HG03280 (cell line): Measurements from ENCODE around the gene ASPSCR1.

Source experiments
- ATAC-seq: cut with Tn5 transposase; IDR thresholded peaks from one replicate; pipeline ENCODE4 v1.9.1; 2021; ENCODE audit warnings: mild to moderate bottlenecking, moderate library complexity; ENCODE audit not compliant: unreplicated experiment

The ASPSCR1 gene

GRCh38 chr17:81960130-81960958, 17.1 kb upstream of the ASPSCR1 start:
- ATAC-seq = no peak

DNA sequence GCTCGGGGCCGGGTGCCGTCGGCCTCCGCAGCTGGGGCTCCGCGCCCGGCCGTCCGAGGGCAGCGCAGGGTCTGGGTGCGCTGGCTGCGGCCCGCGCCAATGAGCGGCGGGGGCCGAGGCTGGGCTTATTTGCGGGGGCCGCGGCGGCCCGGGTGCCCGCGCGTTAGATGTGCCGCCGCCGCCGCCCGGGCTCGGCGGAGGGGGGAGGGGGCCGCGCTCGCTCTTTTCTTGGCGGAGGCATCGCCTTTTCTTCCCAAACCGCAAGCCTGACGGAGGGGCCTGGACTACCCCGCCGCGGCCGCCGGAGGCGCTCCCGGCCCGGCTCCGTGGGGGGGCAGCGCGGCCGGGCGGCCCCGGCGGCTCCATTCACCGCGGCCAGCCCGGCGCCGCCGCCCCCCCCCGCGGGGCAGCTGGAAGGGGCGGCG, 16.3 kb upstream of the ASPSCR1 start, which contains the start of gene NOTUM:
NOTUM (minus strand) TSS at position 101 of the 425 bp plus-strand sequence. CDS start 278 bp downstream, outside the sequence.
- no peak for ATAC-seq

GRCh38 chr17:81961521-81962498, 15.6 kb upstream of the ASPSCR1 start:
- ATAC-seq = no peak

GRCh38 chr17:81962499-81963441, 14.7 kb upstream of the ASPSCR1 start:
- no peak for ATAC-seq

DNA sequence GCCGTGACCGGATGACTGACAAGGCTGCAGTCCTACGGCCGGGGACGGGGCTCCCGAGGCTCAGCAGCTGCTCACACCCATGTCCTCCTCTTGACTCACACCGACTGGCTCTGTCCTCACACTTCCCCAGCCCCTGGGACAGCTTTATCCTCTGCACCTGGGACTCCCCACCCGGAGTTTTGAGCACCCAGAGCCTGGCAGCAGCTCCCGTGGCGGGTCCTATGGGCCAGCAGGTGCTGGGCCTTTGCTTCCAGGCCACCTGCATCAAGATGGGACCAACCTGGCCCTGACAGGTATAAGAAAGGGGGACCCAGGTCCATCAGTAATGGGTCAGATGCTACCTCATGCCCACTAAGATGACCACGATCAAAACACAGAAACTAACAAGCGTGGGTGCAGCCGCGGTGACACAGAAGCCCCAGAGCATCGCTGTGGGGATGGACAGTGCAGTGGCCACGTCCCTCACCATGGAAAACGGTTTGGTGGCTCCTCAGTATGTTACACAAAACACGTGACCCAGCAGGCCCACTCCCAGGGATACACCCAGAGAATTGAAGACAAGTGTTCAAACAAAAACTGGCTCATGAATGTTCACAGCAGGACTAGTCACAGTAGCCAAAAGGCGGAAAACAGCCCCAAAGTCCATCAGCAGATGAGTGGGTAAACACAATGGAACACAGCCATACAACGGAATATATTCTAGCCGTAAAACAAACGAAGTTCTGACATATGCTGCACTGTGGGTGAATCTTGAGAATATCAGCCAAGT, 13.2 kb upstream of the ASPSCR1 start:
- no peak for ATAC-seq

DNA sequence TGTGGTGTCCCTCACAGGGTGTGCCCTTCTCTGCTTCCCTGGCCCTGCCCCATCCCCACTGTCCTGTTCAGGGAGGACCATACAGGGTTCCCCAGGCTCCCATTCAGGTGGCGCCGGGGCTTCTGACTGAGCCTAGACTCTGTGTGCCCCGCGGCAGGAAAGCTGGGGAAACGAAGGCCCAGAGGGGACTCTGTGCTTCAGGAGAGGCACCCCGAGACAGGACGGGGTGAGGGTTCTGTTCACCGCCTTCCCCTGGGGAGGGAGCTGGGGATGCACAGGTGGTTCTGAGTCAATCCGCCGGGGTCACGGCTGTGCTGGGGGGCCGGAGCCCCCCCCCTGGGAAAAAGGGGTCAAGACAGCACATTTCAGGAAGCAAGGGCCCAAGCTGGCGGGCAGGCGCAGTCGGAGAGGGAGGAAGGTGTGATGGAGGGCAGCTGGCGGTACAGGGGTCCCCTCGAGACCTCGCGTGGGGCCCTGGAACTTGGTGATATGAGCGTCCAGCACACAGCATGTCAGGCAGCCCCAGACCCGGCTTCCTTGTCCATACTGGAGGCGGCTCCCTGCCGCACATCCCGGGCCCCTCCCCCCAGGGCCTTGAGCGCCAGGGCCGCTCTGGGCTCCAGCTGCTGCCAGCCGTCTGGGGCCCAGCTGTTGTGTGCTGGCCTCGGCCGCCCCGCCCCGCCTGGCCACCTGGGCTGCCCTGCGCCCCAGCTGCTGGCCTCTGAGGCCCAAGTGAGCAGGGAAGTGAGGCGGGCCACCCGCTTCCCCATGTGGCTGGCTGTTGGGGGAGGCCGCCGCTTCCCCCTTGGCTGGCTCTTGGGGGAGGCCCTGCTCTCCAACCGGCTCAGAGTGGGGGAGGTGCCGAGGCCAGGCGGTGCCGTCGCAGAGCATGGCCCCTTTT, 10.8 kb upstream of the ASPSCR1 start:
- no peak for ATAC-seq

GRCh38 chr17:81967244-81967532, 10.2 kb upstream of the ASPSCR1 start:
- no peak for ATAC-seq

DNA sequence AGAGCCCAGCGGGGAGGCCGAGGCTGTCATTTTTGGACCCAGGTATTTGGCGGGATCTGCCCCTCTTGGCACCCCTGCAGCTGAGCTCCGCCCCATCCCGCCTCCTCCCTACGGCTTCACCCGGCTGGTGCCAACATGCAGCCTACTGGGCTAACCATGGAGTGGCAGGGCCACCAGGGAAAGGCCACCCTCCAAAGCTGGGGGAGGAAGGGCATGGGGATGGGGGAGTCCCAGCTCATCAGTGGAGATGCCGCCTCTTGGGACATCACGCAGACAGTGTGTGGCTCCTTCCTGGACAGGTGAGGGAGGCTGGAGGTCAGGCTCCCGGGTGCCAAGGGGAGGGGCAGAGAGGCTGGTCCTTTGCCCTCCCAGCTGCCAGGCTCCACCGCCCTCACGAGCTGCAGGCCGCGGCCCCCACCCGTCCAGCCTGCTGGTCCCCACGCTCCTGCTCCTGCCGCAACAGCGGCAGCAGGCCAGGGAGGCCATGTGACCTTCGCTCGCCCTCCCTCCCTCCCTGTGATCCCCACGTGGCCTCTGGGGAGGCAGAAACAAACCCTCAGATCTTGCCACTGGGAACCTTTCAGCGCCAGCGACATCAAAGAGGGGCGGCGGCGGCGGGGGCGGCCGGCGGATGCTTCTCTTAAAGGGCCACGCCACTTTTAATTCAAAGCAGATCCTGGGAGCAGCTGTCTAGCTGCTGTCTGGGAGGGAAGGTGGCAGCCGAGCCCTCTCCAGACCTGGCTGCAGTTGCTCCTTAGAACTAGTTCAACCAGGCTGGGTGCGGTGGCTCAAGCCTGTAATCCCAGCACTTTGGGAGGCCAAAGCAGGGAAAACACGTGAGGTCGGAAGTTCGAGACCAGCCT, 9.7 kb upstream of the ASPSCR1 start:
- peak; percentile 43 for ATAC-seq

DNA sequence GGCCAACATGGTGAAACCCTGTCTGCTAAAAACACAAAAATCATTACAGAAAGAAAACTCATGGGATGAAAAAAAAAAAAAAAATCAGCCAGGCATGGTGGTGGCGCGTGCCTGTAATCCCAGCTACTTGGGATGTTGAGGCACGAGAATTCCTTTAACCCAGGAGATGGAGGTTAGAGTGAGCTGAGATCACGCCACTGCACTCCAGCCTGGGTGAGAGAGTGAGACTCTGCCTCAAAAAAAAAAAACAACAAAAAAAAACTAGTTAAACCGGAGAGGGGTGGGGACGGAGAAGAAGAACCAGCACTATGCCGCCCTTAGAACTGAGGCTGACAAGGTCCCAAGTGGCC, 9.1 kb upstream of the ASPSCR1 start:
- ATAC-seq = no peak

- ATAC-seq = no peak
Observed at GRCh38 chr17:81968850-81969812, 8.3 kb upstream of the ASPSCR1 start.

DNA sequence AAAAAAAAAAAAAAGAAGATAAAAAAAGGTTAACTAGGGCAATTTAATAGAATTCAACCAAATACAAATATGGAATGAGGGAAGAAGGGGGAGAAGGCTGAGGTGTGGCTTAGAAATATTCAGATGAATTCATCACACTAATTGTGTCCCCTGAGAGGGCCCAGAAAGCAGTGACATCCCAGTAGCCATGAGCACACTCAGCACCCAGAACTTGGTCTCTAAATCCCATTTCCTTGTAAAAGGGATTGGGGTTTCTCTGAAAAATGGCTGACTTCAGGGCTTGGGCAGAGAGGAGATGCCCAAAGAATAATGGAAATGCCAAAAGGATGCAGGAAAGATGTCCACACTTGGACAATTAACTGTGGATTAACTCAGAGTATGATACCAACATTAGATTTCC, 4.0 kb upstream of the ASPSCR1 start:
- no peak for ATAC-seq

- peak; percentile 5 for ATAC-seq
Observed at GRCh38 chr17:81976332-81977210, 858 bp upstream of the ASPSCR1 start.

DNA sequence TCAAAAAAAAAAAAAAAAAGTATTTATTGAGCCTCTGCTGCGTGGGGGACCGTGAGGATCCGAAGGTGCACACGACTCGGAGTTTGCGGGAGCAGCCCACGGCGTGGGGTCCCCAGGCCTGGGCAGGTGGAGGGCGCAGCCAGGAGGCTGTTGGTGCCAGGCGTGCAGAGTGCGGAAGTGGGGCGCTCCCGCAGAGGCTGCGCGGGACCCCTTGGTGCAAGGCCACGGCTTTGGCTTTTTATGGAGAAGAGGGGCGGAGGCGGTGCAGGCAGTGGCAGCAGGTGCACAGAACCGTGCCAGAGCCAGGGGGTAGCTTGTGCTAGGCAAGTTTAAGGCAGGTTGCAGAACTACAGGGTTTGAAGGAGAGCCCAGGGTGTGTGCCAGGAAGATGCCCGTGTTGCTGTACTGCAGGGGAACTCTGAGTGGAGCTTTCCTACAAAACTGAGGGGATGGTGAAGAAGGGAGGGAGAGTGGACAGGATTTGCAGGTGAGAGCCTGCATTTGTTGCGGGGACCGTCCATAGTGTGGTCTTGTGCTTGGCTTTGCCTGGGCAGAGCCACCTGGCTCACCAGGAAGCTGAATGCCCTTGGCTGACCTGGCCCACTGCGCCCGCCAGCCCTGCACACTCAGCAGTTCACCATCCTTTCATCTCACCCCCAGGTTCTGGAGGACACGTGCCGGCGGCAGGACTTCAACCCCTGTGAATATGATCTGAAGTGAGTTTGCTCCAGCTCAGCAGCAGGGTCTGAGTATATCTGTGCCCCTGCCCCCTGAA, 1.3 kb downstream of the ASPSCR1 start:
- ATAC-seq = no peak

- no peak for ATAC-seq
Observed at GRCh38 chr17:81980122-81980521, 2.7 kb downstream of the ASPSCR1 start.

DNA sequence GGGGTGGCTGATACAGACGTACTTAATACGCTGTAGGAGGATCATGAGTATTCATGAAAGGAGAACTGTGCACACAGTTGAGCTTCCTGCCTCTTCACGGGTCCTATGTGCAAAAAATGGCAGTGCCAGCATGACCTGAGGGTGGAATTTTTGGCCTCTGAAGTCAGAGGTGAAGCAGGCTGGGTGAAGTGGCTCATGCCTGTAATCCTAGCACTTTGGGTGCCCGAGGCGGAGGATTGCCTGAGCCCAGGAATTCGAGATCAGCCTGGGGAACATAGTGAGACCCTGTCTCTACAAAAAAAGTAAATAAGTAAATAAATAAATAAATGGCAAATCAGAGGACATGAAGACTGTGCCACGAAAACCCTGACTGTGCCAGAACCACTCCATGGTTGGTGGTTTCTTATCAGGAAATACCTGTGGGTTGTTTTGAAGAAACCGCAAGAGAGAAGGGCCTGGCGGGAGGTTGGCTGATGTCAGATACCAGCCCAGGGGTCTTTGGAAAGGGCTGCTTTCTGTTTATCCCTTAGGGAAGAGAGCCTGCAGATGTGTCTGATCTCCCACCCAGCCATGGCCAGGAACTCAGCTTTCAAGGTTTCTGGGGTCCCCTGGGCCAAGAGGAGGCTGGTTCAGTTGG, 3.4 kb downstream of the ASPSCR1 start:
- ATAC-seq = no peak
